ENCODE data around the gene RIMOC1.

DNA sequence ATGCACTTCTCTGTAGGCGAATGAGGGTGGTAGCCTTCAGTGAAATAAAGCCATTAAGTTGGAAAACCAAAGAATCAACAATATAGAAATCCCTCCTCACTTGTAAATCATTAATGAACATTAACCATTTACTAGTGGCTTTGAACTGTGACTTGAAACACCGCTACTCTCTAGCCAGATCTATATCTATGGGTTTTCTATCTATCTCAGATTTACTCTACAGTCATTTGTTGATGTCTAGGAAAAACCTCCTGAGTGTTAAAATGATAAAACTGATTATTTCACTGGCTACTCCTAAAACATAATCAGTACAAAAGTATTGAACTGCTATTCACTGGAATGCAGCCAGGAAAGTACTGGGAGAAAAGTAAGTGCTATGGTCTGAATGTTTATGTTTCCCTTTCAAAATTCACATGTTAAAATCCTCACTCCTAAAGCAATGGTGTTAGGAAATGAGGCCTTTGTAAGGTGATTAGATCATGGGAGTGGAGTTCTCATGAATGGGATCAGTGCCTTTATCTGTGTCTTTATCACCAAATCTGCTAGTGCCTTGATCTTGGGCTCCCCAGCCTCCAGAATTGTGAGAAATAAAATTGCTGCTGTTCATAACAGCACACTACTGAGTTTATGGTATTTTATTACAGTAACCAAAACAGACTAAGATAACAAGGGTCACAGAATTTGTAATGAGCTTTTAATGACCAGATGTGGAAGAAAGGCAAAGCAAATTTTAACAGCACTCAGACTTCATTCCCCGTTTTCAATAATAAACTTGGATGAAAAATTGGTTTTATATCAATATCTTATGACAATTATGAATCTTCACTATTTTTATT, 25.3 kb upstream of the RIMOC1 start:
- TF ChIP-seq, protein P1, sequence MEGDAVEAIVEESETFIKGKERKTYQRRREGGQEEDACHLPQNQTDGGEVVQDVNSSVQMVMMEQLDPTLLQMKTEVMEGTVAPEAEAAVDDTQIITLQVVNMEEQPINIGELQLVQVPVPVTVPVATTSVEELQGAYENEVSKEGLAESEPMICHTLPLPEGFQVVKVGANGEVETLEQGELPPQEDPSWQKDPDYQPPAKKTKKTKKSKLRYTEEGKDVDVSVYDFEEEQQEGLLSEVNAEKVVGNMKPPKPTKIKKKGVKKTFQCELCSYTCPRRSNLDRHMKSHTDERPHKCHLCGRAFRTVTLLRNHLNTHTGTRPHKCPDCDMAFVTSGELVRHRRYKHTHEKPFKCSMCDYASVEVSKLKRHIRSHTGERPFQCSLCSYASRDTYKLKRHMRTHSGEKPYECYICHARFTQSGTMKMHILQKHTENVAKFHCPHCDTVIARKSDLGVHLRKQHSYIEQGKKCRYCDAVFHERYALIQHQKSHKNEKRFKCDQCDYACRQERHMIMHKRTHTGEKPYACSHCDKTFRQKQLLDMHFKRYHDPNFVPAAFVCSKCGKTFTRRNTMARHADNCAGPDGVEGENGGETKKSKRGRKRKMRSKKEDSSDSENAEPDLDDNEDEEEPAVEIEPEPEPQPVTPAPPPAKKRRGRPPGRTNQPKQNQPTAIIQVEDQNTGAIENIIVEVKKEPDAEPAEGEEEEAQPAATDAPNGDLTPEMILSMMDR (IDR thresholded peaks at IDR 0.05; ENCODE audit: insufficient read depth, low read length): no peak
- TF ChIP-seq POLR2AphosphoS5 (IDR thresholded peaks at IDR 0.05; ENCODE audit: low read depth) (no peak), GABPA (IDR thresholded peaks at IDR 0.05; ENCODE audit: low read depth) (no peak), SPI1 (IDR thresholded peaks at IDR 0.05; ENCODE audit: borderline replicate concordance, low read depth) (no peak)
- TF ChIP-seq, protein P2, sequence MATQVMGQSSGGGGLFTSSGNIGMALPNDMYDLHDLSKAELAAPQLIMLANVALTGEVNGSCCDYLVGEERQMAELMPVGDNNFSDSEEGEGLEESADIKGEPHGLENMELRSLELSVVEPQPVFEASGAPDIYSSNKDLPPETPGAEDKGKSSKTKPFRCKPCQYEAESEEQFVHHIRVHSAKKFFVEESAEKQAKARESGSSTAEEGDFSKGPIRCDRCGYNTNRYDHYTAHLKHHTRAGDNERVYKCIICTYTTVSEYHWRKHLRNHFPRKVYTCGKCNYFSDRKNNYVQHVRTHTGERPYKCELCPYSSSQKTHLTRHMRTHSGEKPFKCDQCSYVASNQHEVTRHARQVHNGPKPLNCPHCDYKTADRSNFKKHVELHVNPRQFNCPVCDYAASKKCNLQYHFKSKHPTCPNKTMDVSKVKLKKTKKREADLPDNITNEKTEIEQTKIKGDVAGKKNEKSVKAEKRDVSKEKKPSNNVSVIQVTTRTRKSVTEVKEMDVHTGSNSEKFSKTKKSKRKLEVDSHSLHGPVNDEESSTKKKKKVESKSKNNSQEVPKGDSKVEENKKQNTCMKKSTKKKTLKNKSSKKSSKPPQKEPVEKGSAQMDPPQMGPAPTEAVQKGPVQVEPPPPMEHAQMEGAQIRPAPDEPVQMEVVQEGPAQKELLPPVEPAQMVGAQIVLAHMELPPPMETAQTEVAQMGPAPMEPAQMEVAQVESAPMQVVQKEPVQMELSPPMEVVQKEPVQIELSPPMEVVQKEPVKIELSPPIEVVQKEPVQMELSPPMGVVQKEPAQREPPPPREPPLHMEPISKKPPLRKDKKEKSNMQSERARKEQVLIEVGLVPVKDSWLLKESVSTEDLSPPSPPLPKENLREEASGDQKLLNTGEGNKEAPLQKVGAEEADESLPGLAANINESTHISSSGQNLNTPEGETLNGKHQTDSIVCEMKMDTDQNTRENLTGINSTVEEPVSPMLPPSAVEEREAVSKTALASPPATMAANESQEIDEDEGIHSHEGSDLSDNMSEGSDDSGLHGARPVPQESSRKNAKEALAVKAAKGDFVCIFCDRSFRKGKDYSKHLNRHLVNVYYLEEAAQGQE (IDR thresholded peaks at IDR 0.05; ENCODE audit: insufficient replicate concordance, low read depth): no peak
